Glomerular endothelial cell (primary cell): ENCODE data around the gene ASAP2. TPM values are rescaled to one million over a fixed set of nuclear protein-coding genes. Genes with fewer than 3 reads are reported as not detected.
A peak's percentile ranks its signal among the peaks of the same experiment; 100 is the strongest.

ENCODE experiments used
- DNase-seq: peaks from one replicate; pipeline ENCODE4 v3.0.0-alpha.2; 2011; ENCODE audit warnings: low read depth, low spot score; ENCODE audit errors: extremely low read depth
- total RNA-seq: library from RNA; depleted of rRNA; stranded (reverse); fragments of >200 nt; gene quantifications from 2 replicates; pipeline ENCODE4 v1.2.3, GENCODE V29; 2015

ASAP2 gene
- total RNA-seq = 42.1 and 71.6 TPM in 2 replicates

- no peak for DNase-seq
Measured at GRCh38 chr2:9205963-9206948, at the start of gene ASAP2. Gene ASAP2 (plus strand): TSS chr2:9206812. CDS start chr2:9207105, 293 bp downstream.

GRCh38 chr2:9158786-9159779, 47.5 kb upstream of the ASAP2 start:
- DNase-seq = no peak

GRCh38 chr2:9160732-9161131, 45.9 kb upstream of the ASAP2 start:
- DNase-seq = no peak

GRCh38 chr2:9162841-9163240, 43.8 kb upstream of the ASAP2 start:
- DNase-seq = no peak

- DNase-seq = no peak
Measured at GRCh38 chr2:9163306-9164111, 43.1 kb upstream of the ASAP2 start.

GRCh38 chr2:9164112-9164608, 42.5 kb upstream of the ASAP2 start:
- no peak for DNase-seq

- DNase-seq = no peak
Measured at GRCh38 chr2:9165625-9166024, 41.0 kb upstream of the ASAP2 start.

- no peak for DNase-seq
Measured at GRCh38 chr2:9166579-9167377, 39.8 kb upstream of the ASAP2 start.

- DNase-seq = no peak
Measured at GRCh38 chr2:9167718-9168657, 38.6 kb upstream of the ASAP2 start.

GRCh38 chr2:9168821-9169221, 37.8 kb upstream of the ASAP2 start:
- no peak for DNase-seq

GRCh38 chr2:9169349-9170107, 37.1 kb upstream of the ASAP2 start:
- DNase-seq = no peak

- DNase-seq = no peak
Measured at GRCh38 chr2:9170458-9171130, 36.0 kb upstream of the ASAP2 start.

GRCh38 chr2:9174771-9175437, 31.7 kb upstream of the ASAP2 start:
- no peak for DNase-seq

- no peak for DNase-seq
Measured at GRCh38 chr2:9178110-9178903, 28.3 kb upstream of the ASAP2 start.

GRCh38 chr2:9178904-9179571, 27.6 kb upstream of the ASAP2 start:
- DNase-seq = peak; percentile 42
